AG04449 (cell line): ENCODE data around the gene BBS1.

ENCODE experiments used
- CTCF ChIA-PET: fragments of 350-600 bp; formaldehyde crosslinking; extraction: SDS; loops from one replicate; lab custom pipeline; 2021; ENCODE audit warnings: antibody characterized with exemption; lab: Yijun Ruan, JAX
- POLR2A ChIA-PET: fragments of 400-600, 350-600 bp; formaldehyde crosslinking; extraction: SDS; loops from one replicate; lab custom pipeline; 2020; ENCODE audit warnings: antibody characterized with exemption, inconsistent platforms; lab: Yijun Ruan, JAX
- DNase-seq: peaks from one replicate; pipeline ENCODE4 v3.0.0-alpha.2; 2010; ENCODE audit warnings: low read depth, low spot score
- H3K4me3 ChIP-seq: 2 replicates; pipeline ENCODE4 v1.5.1; 2011; ENCODE audit warnings: low read depth, mild to moderate bottlenecking, control low read depth, low read length
- CTCF ChIP-seq: IDR thresholded peaks from one replicate; pipeline ENCODE4 v1.5.1; 2011; ENCODE audit warnings: mild to moderate bottlenecking, moderate library complexity, low read length, control low read depth, inconsistent platforms; ENCODE audit not compliant: insufficient read depth; ENCODE audit errors: missing control alignments

Gene BBS1

DNA sequence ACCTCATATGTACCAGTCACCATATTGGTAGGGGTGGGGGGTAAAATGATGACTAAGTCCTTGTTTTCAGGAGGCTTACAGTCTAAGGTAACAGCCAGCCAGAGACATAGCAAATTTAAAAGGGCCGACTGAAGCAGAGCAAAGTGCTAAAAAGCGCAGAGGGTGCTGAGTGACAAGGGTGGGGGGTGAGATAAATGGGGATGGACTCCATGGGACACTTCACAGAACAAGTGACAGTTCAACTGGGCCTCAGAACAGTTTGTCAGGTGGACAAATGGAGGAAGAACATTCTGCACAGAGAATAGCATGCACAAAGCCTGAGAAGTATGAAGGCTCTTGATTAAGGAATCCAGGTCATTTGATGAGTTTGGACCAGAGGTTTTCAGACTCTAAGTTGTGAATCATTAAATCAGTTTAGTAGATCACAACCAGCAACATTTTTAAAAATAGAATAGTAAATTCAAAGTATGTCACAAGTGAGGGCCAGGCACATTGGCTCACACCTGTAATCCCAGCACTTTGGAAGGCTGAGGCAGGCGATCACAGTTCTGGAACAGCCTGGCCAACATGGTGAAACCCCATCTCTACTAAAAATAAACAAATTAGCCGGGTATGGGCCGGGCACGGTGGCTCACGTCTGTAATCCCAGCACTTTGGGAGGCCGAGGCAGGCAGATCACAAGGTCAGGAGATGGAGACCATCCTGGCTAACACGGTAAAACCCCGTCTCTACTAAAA is 14.0 kb downstream of the BBS1 start:
- no peak overlapping the region for H3K4me3 ChIP-seq
- DNase-seq: no peak
- CTCF ChIA-PET: no interaction called here
- POLR2A ChIA-PET: no interaction called here
- no peak for TF ChIP-seq CTCF

- H3K4me3 ChIP-seq: no peak overlapping the region
- POLR2A ChIA-PET: no interaction called here
- CTCF ChIA-PET: no interaction called here
- no peak for TF ChIP-seq CTCF
- no peak for DNase-seq
These were observed 18.6 kb downstream of the BBS1 start for GRCh38 chr11:66529069-66529468.

DNA sequence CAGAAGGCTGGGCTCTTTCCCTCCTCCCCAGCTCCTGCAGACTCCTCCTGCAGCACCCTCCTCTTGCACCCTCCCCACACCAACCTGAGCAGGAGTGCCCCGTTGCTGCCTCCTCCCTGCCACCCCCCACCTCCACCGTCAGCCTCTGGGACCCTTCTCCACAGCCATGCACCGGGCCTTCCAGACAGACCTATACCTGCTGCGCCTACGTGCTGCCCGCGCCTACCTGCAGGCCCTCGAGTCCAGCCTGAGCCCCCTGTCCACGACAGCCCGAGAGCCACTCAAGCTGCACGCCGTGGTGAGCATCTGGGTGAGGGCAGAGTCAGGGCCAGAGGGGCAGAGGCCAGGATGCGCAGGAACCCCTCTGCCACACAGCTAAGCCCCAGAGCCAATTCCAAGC is 19.2 kb downstream of the BBS1 start:
- TF ChIP-seq CTCF: no peak
- ChIA-PET POLR2A (interaction anchor here (0.9 kb wide), 1 partner anchor 16 kb away, joined by 4 read pairs; the partner anchor contains the start of gene ZDHHC24), CTCF (interaction anchor here (0.9 to 1.2 kb wide), 2 partner anchors 13 to 14 kb away, joined by 3 read pairs; no protein-coding TSS in a partner anchor)
- H3K4me3 ChIP-seq: no peak overlapping the region
- DNase-seq: no peak

DNA sequence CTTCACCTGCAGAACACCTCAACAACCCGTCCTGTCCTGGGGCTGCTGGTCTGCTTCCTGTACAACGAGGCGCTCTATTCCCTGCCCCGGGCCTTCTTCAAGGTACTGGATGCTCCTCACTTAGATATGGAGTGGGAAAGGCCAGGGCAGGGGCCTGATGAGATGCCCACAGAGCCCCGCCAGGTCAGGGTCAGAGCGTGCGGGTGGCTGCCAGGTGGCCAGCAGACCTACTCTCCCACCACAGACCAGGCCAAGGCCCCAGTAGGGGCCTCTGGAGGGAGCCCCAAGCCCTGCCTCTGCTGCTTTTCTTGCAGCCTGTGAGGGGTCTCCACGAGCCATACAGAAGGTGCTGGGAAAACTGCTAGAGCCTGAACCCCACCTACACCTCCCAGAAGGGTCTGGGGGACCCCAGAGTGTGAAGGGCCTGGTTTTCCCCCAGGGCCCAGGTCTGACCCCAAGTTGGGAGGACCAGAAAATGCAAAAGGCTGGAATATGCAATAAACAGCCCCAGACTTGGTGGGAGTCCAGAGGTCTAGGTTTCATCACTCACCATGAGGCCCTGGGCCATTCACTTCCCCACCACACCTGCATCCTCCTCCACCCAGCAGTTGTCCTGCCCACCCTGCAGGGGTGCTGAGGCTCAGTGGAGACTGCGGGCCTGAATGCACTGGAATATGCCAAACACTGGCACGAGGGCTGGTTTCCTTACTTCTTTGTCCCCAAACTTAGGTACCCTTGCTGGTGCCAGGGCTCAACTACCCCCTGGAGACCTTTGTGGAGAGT is 20.7 kb downstream of the BBS1 start:
- ChIA-PET CTCF (interaction anchor here (1.2 kb wide), 1 partner anchor 12 kb away, joined by 3 read pairs; no protein-coding TSS in a partner anchor), POLR2A (no interaction called here)
- no peak for TF ChIP-seq CTCF
- no peak overlapping the region for H3K4me3 ChIP-seq
- DNase-seq: no peak

- POLR2A ChIA-PET: no interaction called here
- no peak overlapping the region for H3K4me3 ChIP-seq
- TF ChIP-seq CTCF: no peak
- no peak for DNase-seq
- CTCF ChIA-PET: no interaction called here
These were observed 21.4 kb downstream of the BBS1 start for GRCh38 chr11:66531841-66532240.

- CTCF ChIA-PET: interaction anchor here (1.2 kb wide), 1 partner anchor 94 kb away, joined by 3 read pairs; the partner anchor contains the start of gene MRPL11
These were observed 22.3 kb downstream of the BBS1 start for GRCh38 chr11:66532784-66533183.

More at GRCh38 chr11:66532784-66533183, 22.3 kb downstream of the BBS1 start:
- DNase-seq: no peak
- no peak overlapping the region for H3K4me3 ChIP-seq
- POLR2A ChIA-PET: no interaction called here
- TF ChIP-seq CTCF: no peak
